NCI-H1105 treated with DMSO at 0.1 percent for 48 hours (cell line): Measurements from ENCODE around the gene TGFBR3.
"Not testable (repeated sequence)": the region's sequence is repeated elsewhere in the genome, so short reads cannot be mapped to it uniquely, and the experiment has no call there.

ENCODE experiments used
- DNase-seq: peaks from one replicate; lab custom pipeline; 2025; lab: John Stamatoyannopoulos, UW

The TGFBR3 gene

GRCh38 chr1:91883470-91883869 lies 2.5 kb downstream of the TGFBR3 start:
- peak; percentile 14 for DNase-seq

- no peak for DNase-seq
These were observed 4.7 kb downstream of the TGFBR3 start for GRCh38 chr1:91881280-91881679.

GRCh38 chr1:91879733-91880132 lies 6.2 kb downstream of the TGFBR3 start:
- no peak for DNase-seq

GRCh38 chr1:91877574-91878208 lies 8.3 kb downstream of the TGFBR3 start:
- no peak for DNase-seq

- DNase-seq = no peak
These were observed 9.0 kb downstream of the TGFBR3 start for GRCh38 chr1:91876781-91877573.

- no peak for DNase-seq
These were observed 9.9 kb downstream of the TGFBR3 start for GRCh38 chr1:91876040-91876470.

GRCh38 chr1:91874167-91874566 lies 11.8 kb downstream of the TGFBR3 start:
- no peak for DNase-seq

- DNase-seq = peak; percentile 36
These were observed 13.3 kb downstream of the TGFBR3 start for GRCh38 chr1:91872559-91873081.

- no peak for DNase-seq
These were observed 14.0 kb downstream of the TGFBR3 start for GRCh38 chr1:91872000-91872399.

- no peak for DNase-seq
These were observed 15.6 kb downstream of the TGFBR3 start for GRCh38 chr1:91870322-91870721.

GRCh38 chr1:91866425-91866824 lies 19.5 kb downstream of the TGFBR3 start:
- DNase-seq = no peak

- DNase-seq = peak; percentile 62
These were observed 21.8 kb downstream of the TGFBR3 start for GRCh38 chr1:91864017-91864700.

- no peak for DNase-seq
These were observed 22.5 kb downstream of the TGFBR3 start for GRCh38 chr1:91863498-91863897.

- no peak for DNase-seq
These were observed 23.8 kb downstream of the TGFBR3 start for GRCh38 chr1:91862120-91862519.

- no peak for DNase-seq
These were observed 28.3 kb downstream of the TGFBR3 start for GRCh38 chr1:91857557-91858239.

GRCh38 chr1:91856996-91857395 lies 29.0 kb downstream of the TGFBR3 start:
- no peak for DNase-seq

- no peak for DNase-seq
These were observed 31.0 kb downstream of the TGFBR3 start for GRCh38 chr1:91854852-91855534.

- no peak for DNase-seq
These were observed 32.6 kb downstream of the TGFBR3 start for GRCh38 chr1:91853397-91853796.

- DNase-seq = not testable (repeated sequence)
These were observed 33.9 kb downstream of the TGFBR3 start for GRCh38 chr1:91852011-91852410.

- DNase-seq = peak; percentile 98
These were observed 34.6 kb downstream of the TGFBR3 start for GRCh38 chr1:91851130-91852010.
